Astrocyte of the cerebellum (primary cell): ENCODE results near the gene MTA3.
A peak's percentile ranks its signal among the peaks of the same experiment; 100 is the strongest.

ENCODE experiments used
- DNase-seq: peaks from one replicate; pipeline ENCODE4 v3.0.0-alpha.2; 2011; ENCODE audit warnings: low read depth
- H3K4me3 ChIP-seq: 2 replicates; pipeline ENCODE4 v1.5.1; 2011; ENCODE audit warnings: mild to moderate bottlenecking, low read depth, low read length, moderate library complexity
- in situ Hi-C: cut with HindIII; loops from 2 replicates; pipeline ENCODE4 v1.10.0; 2017; ENCODE audit warnings: low sequenced_read_pairs
- TF ChIP-seq, protein P1 (sequence below): IDR thresholded peaks from 2 replicates; pipeline ENCODE4 v1.5.1; 2012; ENCODE audit warnings: low read length, low read depth, moderate library complexity, mild to moderate bottlenecking; ENCODE audit errors: missing control alignments

The MTA3 gene

DNA sequence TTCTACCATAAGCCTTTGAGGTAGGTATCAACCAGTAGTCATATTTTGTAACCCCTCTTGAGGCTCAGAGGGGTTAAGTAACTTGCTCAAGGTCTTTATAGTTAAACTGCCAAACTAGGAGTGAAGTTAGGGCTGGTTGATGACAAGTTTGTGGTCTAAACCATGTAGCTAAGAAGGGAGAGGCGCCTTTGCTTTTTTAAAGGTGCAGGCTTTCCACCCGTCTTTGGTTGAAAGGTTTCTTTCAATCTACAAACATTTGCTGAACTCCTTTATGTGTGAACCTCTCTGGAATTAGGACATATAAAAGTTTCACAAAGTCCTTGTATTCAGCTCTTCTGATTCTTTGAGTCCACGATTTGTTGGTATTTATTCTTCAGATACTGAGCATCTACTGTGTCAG is 2.4 kb upstream of the MTA3 start:
- in situ Hi-C loops: no loop called here
- no peak overlapping the region for H3K4me3 ChIP-seq
- TF ChIP-seq, protein P1, sequence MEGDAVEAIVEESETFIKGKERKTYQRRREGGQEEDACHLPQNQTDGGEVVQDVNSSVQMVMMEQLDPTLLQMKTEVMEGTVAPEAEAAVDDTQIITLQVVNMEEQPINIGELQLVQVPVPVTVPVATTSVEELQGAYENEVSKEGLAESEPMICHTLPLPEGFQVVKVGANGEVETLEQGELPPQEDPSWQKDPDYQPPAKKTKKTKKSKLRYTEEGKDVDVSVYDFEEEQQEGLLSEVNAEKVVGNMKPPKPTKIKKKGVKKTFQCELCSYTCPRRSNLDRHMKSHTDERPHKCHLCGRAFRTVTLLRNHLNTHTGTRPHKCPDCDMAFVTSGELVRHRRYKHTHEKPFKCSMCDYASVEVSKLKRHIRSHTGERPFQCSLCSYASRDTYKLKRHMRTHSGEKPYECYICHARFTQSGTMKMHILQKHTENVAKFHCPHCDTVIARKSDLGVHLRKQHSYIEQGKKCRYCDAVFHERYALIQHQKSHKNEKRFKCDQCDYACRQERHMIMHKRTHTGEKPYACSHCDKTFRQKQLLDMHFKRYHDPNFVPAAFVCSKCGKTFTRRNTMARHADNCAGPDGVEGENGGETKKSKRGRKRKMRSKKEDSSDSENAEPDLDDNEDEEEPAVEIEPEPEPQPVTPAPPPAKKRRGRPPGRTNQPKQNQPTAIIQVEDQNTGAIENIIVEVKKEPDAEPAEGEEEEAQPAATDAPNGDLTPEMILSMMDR: no peak
- no peak for DNase-seq

DNA sequence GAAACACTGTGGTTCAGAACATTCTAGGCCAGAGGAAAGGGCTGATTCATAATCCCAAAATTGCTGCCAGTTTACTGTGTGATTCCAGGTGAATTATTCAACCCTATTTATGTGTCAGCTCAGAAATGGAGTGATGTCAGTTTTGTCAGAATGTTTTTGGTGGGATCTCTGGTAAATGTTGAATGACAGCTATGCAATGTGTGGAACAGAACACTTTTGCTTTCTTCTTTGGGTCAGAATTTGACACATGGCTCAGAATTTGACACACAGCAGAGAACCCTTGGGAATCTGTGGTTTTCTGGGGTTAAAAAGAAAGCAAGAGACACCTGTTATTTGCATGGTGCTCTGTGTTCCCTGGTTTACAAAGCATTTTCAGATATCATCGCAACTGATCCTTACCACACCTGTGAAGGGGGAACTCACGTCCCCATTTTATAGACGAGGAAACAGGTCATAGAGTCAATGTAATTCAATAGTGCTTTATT is 1.6 kb upstream of the MTA3 start:
- DNase-seq: no peak
- no peak overlapping the region for H3K4me3 ChIP-seq
- TF ChIP-seq, protein P1: no peak
- in situ Hi-C loops: no loop called here

DNA sequence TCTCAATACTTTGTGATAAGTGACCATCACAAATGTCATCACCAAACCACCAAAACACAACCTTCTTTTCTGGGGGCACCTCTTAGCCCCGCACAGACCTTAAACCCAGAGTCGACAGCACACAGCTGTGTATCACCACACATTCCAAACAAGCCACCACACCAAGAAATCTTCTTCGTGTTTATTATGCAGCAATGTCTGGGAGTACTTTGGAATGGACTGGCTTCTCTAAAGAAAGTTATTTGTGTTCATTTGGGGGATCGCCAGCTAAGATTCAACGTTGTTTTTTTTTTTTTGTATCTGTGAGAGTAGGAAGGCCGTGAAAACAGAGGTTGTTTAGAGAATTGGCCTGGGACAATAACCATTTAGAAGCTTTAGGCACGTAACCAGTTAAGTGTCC is 1.1 kb upstream of the MTA3 start:
- TF ChIP-seq, protein P1: no peak
- in situ Hi-C loops: no loop called here
- peak; percentile 34 for DNase-seq
- no peak overlapping the region for H3K4me3 ChIP-seq

DNA sequence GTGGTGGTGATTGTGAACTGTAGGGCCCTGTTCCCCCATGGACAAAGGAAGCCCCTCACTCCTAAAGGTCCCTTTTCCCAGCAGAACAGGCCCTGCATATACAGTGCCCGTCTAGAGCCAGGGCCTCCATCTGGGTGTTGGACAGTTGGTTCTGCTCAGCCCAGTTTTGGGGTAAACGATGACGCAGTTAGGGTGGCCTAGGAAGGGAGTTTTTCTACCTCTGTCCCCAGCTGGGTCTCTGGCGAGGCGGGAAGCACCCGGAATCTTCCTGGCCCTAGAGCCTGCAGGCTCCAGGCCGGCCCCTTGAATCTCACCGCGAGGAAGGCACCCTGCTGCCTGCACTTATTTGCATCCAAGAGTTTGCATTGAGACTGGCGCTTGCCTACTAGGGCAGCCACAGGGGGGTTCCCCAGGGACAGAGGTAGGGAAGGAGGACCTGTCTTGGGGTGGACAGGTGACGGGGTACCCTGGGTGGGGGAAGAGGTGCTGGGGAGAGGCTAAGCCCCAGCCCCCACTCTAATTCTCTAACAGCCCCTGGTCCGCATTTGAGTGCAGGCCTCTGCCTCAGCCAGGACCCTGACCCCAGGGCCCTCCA is 529 bp upstream of the MTA3 start:
- in situ Hi-C loops: no loop called here
- DNase-seq: no peak
- H3K4me3 ChIP-seq: peak overlapping the region; percentile 72
- TF ChIP-seq, protein P1: no peak

DNA sequence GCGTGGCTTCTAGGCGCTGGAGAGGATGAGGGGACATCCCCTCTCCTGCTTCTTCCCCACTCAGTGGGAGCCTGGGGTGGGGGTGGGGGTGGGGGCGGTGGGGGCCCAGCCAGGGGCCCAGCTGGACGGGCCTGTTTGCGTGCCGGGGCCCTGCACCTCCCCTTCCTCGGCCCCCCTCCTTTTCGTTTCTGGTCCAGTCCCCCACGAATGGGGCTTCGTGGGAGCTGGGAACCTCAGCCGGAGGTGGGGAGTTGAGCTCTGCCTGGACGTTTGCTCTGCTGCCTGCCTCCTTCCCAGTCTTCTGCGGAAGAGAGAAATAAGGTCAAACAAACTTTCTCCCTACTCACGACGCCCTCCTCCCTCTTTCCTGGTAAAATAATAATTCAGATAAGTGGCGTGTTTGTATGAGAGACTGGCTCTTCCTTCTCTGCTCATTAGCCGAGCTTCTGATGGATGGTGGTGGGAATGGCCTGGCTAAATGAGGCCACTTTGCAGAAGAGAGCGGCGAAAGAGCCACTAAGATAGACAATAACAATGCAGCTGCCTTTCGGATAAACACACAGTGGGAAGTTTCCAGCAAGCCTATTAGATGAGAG is 782 bp downstream of the MTA3 start:
- peak overlapping the region; percentile 72 for H3K4me3 ChIP-seq
- in situ Hi-C loops: no loop called here
- DNase-seq: no peak
- TF ChIP-seq, protein P1: no peak

DNA sequence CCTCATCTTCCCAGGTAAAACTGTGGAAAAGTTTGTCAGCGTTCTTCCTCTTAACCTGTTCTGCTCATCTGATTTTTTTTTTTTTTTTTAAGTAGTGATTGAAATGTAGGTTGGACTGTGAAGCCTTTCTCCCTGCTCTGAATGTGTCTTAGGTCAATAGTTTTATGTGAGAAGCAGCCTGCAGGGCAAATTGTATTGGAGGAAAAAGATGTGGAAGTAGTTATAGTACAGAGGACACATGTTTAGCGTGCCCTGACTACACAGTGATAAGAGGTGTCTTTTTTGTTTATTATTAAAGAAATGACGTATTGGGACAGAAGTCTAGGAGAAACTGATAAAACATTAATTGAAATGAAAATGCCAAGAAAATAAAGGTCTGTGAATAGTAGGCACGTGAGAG is 1.5 kb downstream of the MTA3 start:
- TF ChIP-seq, protein P1: no peak
- DNase-seq: no peak
- peak overlapping the region; percentile 72 for H3K4me3 ChIP-seq
- in situ Hi-C loops: no loop called here
